Mononuclear cell (primary cell): ENCODE measurements around the gene SKAP2. TPM values are rescaled to one million over a fixed set of nuclear protein-coding genes. Genes with fewer than 3 reads are reported as not detected.

Experiments used
- H3K27me3 ChIP-seq: 2 replicates; pipeline ENCODE4 v1.6.0; 2011; ENCODE audit warnings: low read length, control low read depth; ENCODE audit not compliant: insufficient read depth
- H3K4me1 ChIP-seq: 2 replicates; pipeline ENCODE4 v1.5.1; 2011; ENCODE audit warnings: mild to moderate bottlenecking, low read length, control low read depth; ENCODE audit not compliant: insufficient read depth
- H3K4me3 ChIP-seq: 2 replicates; pipeline ENCODE4 v1.5.1; 2011; ENCODE audit warnings: mild to moderate bottlenecking, low read length, moderate library complexity
- H3K9me3 ChIP-seq: 2 replicates; pipeline ENCODE4 v1.5.1; 2011; ENCODE audit warnings: low read depth, mild to moderate bottlenecking, control low read depth, low read length
- total RNA-seq: library from RNA; depleted of rRNA; stranded (reverse); fragments of >200 nt; gene quantifications from one replicate; pipeline ENCODE4 v1.2.3, GENCODE V29; 2012

SKAP2 gene
- total RNA-seq, 1 donor = 14.3 TPM

- H3K4me1 ChIP-seq = peaks cover 11% of the 10 kb centered on the region
- no peak overlapping the region for H3K4me3 ChIP-seq
- no peaks in the 10 kb centered on the region for H3K27me3 ChIP-seq
- no peaks in the 10 kb centered on the region for H3K9me3 ChIP-seq
These were observed 222.0 kb downstream of the SKAP2 start for GRCh38 chr7:26642416-26642815.

GRCh38 chr7:26639695-26640094 lies 224.7 kb downstream of the SKAP2 start:
- Histone ChIP-seq H3K9me3 (no peaks in the 10 kb centered on the region), H3K4me1 (no peaks in the 10 kb centered on the region), H3K27me3 (no peaks in the 10 kb centered on the region), H3K4me3 (no peak overlapping the region)

GRCh38 chr7:26639111-26639510 lies 225.3 kb downstream of the SKAP2 start:
- H3K27me3 ChIP-seq = no peaks in the 10 kb centered on the region
- no peak overlapping the region for H3K4me3 ChIP-seq
- H3K9me3 ChIP-seq = no peaks in the 10 kb centered on the region
- H3K4me1 ChIP-seq = no peaks in the 10 kb centered on the region

GRCh38 chr7:26638140-26638539 lies 226.2 kb downstream of the SKAP2 start:
- Histone ChIP-seq H3K27me3 (no peaks in the 10 kb centered on the region), H3K9me3 (no peaks in the 10 kb centered on the region), H3K4me3 (no peak overlapping the region), H3K4me1 (no peaks in the 10 kb centered on the region)

- no peaks in the 10 kb centered on the region for H3K9me3 ChIP-seq
- H3K27me3 ChIP-seq = no peaks in the 10 kb centered on the region
- H3K4me1 ChIP-seq = no peaks in the 10 kb centered on the region
- H3K4me3 ChIP-seq = no peak overlapping the region
These were observed 226.8 kb downstream of the SKAP2 start for GRCh38 chr7:26637610-26638009.

GRCh38 chr7:26636808-26637207 lies 227.6 kb downstream of the SKAP2 start:
- H3K27me3 ChIP-seq = no peaks in the 10 kb centered on the region
- no peak overlapping the region for H3K4me3 ChIP-seq
- no peaks in the 10 kb centered on the region for H3K4me1 ChIP-seq
- no peaks in the 10 kb centered on the region for H3K9me3 ChIP-seq

GRCh38 chr7:26633557-26633956 lies 230.8 kb downstream of the SKAP2 start:
- Histone ChIP-seq H3K9me3 (no peaks in the 10 kb centered on the region), H3K4me3 (no peak overlapping the region), H3K4me1 (no peaks in the 10 kb centered on the region), H3K27me3 (no peaks in the 10 kb centered on the region)

- H3K9me3 ChIP-seq = no peaks in the 10 kb centered on the region
- no peaks in the 10 kb centered on the region for H3K27me3 ChIP-seq
- H3K4me3 ChIP-seq = no peak overlapping the region
- no peaks in the 10 kb centered on the region for H3K4me1 ChIP-seq
These were observed 232.8 kb downstream of the SKAP2 start for GRCh38 chr7:26631601-26632000.

GRCh38 chr7:26630941-26631580 lies 233.3 kb downstream of the SKAP2 start:
- Histone ChIP-seq H3K9me3 (no peaks in the 10 kb centered on the region), H3K27me3 (no peaks in the 10 kb centered on the region)

GRCh38 chr7:26630361-26630760 lies 234.0 kb downstream of the SKAP2 start:
- Histone ChIP-seq H3K4me3 (no peak overlapping the region), H3K27me3 (no peaks in the 10 kb centered on the region), H3K9me3 (no peaks in the 10 kb centered on the region), H3K4me1 (no peaks in the 10 kb centered on the region)

More at GRCh38 chr7:26630941-26631580, 233.3 kb downstream of the SKAP2 start:
- H3K4me1 ChIP-seq = no peaks in the 10 kb centered on the region
- no peak overlapping the region for H3K4me3 ChIP-seq

- Histone ChIP-seq H3K4me1 (no peaks in the 10 kb centered on the region), H3K9me3 (no peaks in the 10 kb centered on the region), H3K27me3 (no peaks in the 10 kb centered on the region), H3K4me3 (no peak overlapping the region)
These were observed 234.7 kb downstream of the SKAP2 start for GRCh38 chr7:26629696-26630095.

GRCh38 chr7:26627891-26628341 lies 236.5 kb downstream of the SKAP2 start:
- Histone ChIP-seq H3K9me3 (no peaks in the 10 kb centered on the region), H3K4me1 (no peaks in the 10 kb centered on the region)

GRCh38 chr7:26627221-26627620 lies 237.2 kb downstream of the SKAP2 start:
- Histone ChIP-seq H3K4me3 (no peak overlapping the region), H3K4me1 (no peaks in the 10 kb centered on the region), H3K9me3 (no peaks in the 10 kb centered on the region), H3K27me3 (no peaks in the 10 kb centered on the region)

More at GRCh38 chr7:26627891-26628341, 236.5 kb downstream of the SKAP2 start:
- Histone ChIP-seq H3K27me3 (no peaks in the 10 kb centered on the region), H3K4me3 (no peak overlapping the region)

- H3K4me1 ChIP-seq = no peaks in the 10 kb centered on the region
- no peaks in the 10 kb centered on the region for H3K27me3 ChIP-seq
- no peak overlapping the region for H3K4me3 ChIP-seq
- H3K9me3 ChIP-seq = no peaks in the 10 kb centered on the region
These were observed 237.7 kb downstream of the SKAP2 start for GRCh38 chr7:26626687-26627086.

GRCh38 chr7:26626156-26626555 lies 238.2 kb downstream of the SKAP2 start:
- no peaks in the 10 kb centered on the region for H3K27me3 ChIP-seq
- no peak overlapping the region for H3K4me3 ChIP-seq
- no peaks in the 10 kb centered on the region for H3K9me3 ChIP-seq

GRCh38 chr7:26625286-26625685 lies 239.1 kb downstream of the SKAP2 start:
- H3K4me3 ChIP-seq = no peak overlapping the region
- no peaks in the 10 kb centered on the region for H3K9me3 ChIP-seq
- no peaks in the 10 kb centered on the region for H3K4me1 ChIP-seq
- H3K27me3 ChIP-seq = no peaks in the 10 kb centered on the region

More at GRCh38 chr7:26626156-26626555, 238.2 kb downstream of the SKAP2 start:
- no peaks in the 10 kb centered on the region for H3K4me1 ChIP-seq
